GM23338 (cell line): Measurements from ENCODE around the gene POLR2H. TPM values are rescaled to one million over a fixed set of nuclear protein-coding genes. Genes with fewer than 3 reads are reported as not detected.

Experiments used
- ATAC-seq: fragments of 200-7000 bp; cut with Tn5 transposase; 3 replicates; pipeline ENCODE4 v1.9.1; 2020
- DNase-seq: peaks from one replicate; pipeline ENCODE4 v3.0.0-alpha.2; 2015; ENCODE audit warnings: low spot score
- H2AFZ ChIP-seq: fragments of 200-600 bp; sonication (generic); 2 replicates; pipeline ENCODE4 v1.8.0; 2016; ENCODE audit warnings: antibody characterized with exemption, mild to moderate bottlenecking, moderate library complexity
- H3F3A ChIP-seq: fragments of 200-600 bp; sonication (generic); replicated peaks from 2 replicates; pipeline ENCODE4 v1.8.0; 2017; ENCODE audit warnings: antibody characterized with exemption, mixed run types, low read depth
- H3K27ac ChIP-seq: fragments of 200-600 bp; sonication (generic); 2 replicates; pipeline ENCODE4 v1.6.1; 2016; ENCODE audit warnings: low read depth
- H3K27me3 ChIP-seq: fragments of 200-600 bp; sonication (generic); 2 replicates; pipeline ENCODE4 v1.8.0; 2016; ENCODE audit warnings: mild to moderate bottlenecking, mixed run types, moderate library complexity; ENCODE audit not compliant: insufficient read depth
- H3K36me3 ChIP-seq: fragments of 200-600 bp; sonication (generic); 2 replicates; pipeline ENCODE4 v1.8.0; 2016; ENCODE audit warnings: mild to moderate bottlenecking; ENCODE audit not compliant: insufficient read depth
- H3K4me1 ChIP-seq: fragments of 200-600 bp; sonication (generic); 2 replicates; pipeline ENCODE4 v1.8.0; 2016; ENCODE audit warnings: mild to moderate bottlenecking, moderate library complexity; ENCODE audit not compliant: insufficient read depth
- H3K4me2 ChIP-seq: fragments of 200-600 bp; sonication (generic); 2 replicates; pipeline ENCODE4 v1.7.1; 2017; ENCODE audit warnings: mixed run types
- H3K4me3 ChIP-seq: fragments of 200-600 bp; sonication (generic); 2 replicates; pipeline ENCODE4 v1.6.1; 2016; ENCODE audit warnings: mixed run types
- H3K79me2 ChIP-seq: fragments of 200-600 bp; sonication (generic); replicated peaks from 2 replicates; pipeline ENCODE4 v1.8.0; 2017; ENCODE audit warnings: mild to moderate bottlenecking; ENCODE audit not compliant: insufficient read depth
- H3K9me2 ChIP-seq: fragments of 200-600 bp; sonication (generic); 2 replicates; pipeline ENCODE4 v1.8.0; 2017; ENCODE audit not compliant: insufficient read depth
- H4K20me1 ChIP-seq: fragments of 200-600 bp; sonication (generic); replicated peaks from 2 replicates; pipeline ENCODE4 v1.8.0; 2017; ENCODE audit warnings: mild to moderate bottlenecking; ENCODE audit not compliant: insufficient read depth
- H3K27ac Mint-ChIP-seq: 2 replicates; pipeline ENCODE4 v1.8.0; 2020; ENCODE audit warnings: inconsistent platforms, mild to moderate bottlenecking, moderate library complexity, mixed read lengths
- H3K27me3 Mint-ChIP-seq: 3 replicates; pipeline ENCODE4 v1.8.0; 2022; ENCODE audit warnings: low read depth, mild to moderate bottlenecking, moderate library complexity, mixed read lengths, inconsistent platforms; ENCODE audit not compliant: insufficient read depth, poor library complexity
- H3K36me3 Mint-ChIP-seq: 3 replicates; pipeline ENCODE4 v1.8.0; 2021; ENCODE audit warnings: low read depth, mild to moderate bottlenecking, inconsistent platforms, moderate library complexity, mixed read lengths
- H3K4me1 Mint-ChIP-seq: 3 replicates; pipeline ENCODE4 v1.8.0; 2020; ENCODE audit warnings: mild to moderate bottlenecking, inconsistent platforms, mixed read lengths
- H3K4me3 Mint-ChIP-seq: 3 replicates; pipeline ENCODE4 v1.8.0; 2021; ENCODE audit warnings: moderate library complexity, mild to moderate bottlenecking, inconsistent platforms, mixed read lengths
- H3K9me3 Mint-ChIP-seq: 3 replicates; pipeline ENCODE4 v1.8.0; 2020; ENCODE audit warnings: moderate library complexity, mild to moderate bottlenecking, inconsistent platforms, mixed read lengths
- EZH2 ChIP-seq: fragments of 200-600 bp; sonication (generic); IDR thresholded peaks from one replicate; pipeline ENCODE4 v1.8.0; 2017; ENCODE audit warnings: antibody characterized with exemption, mild to moderate bottlenecking, low read depth; ENCODE audit not compliant: unreplicated experiment
- EZH2phosphoT487 ChIP-seq: fragments of 200-600 bp; sonication (generic); IDR thresholded peaks from one replicate; pipeline ENCODE4 v1.8.1; 2018; ENCODE audit warnings: antibody characterized with exemption; ENCODE audit not compliant: unreplicated experiment
- JUNB ChIP-seq: IDR thresholded peaks from one replicate; pipeline ENCODE4 v1.6.1; 2016; ENCODE audit warnings: antibody characterized with exemption; ENCODE audit not compliant: unreplicated experiment
- STAT1 ChIP-seq: IDR thresholded peaks from one replicate; pipeline ENCODE4 v1.6.1; 2016; ENCODE audit warnings: antibody characterized with exemption; ENCODE audit not compliant: unreplicated experiment
- ZNF114 ChIP-seq: fragments of 250-450 bp; sonication (Bioruptor Pico); IDR thresholded peaks from 2 replicates; pipeline ENCODE4 v1.5.0; 2020; ENCODE audit warnings: mild to moderate bottlenecking, moderate library complexity
- ZNF331 ChIP-seq: fragments of 250-450 bp; sonication (Bioruptor Pico); IDR thresholded peaks from 2 replicates; pipeline ENCODE4 v1.5.0; 2020; ENCODE audit warnings: low read depth, mild to moderate bottlenecking, moderate library complexity
- polyA plus RNA-seq: library from polyadenylated mRNA; unstranded; fragments of >200 nt; fragmentation: Nextera tagmentation; extraction: Ambion mirVana; gene quantifications from 2 replicates; pipeline ENCODE4 v1.2.1, GENCODE V29; 2016
- total RNA-seq: library from RNA; depleted of rRNA; stranded (reverse); fragments of >200 nt; shearing (Covaris generic); gene quantifications from 2 replicates; pipeline ENCODE4 v1.2.3, GENCODE V29; 2014
- TF ChIP-seq, protein P1 (sequence below), 2 experiments: fragments of 200-600 bp in 1 of 2; sonication (generic) in 1 of 2; conservative IDR thresholded peaks; 2 replicates each; pipeline versions ENCODE4 v1.5.1 to v1.6.1; 2016 to 2017; ENCODE audit warnings: antibody characterized with exemption in 2 of 2, low read depth in 2 of 2, mild to moderate bottlenecking in 2 of 2, moderate library complexity in 1 of 2
- TF ChIP-seq, protein P2 (sequence below): IDR thresholded peaks from one replicate; pipeline ENCODE4 v1.6.1; 2018; ENCODE audit warnings: antibody characterized with exemption; ENCODE audit not compliant: unreplicated experiment
- TF ChIP-seq, protein P3 (sequence below): fragments of 250-450 bp; sonication (Bioruptor Pico); IDR thresholded peaks from 2 replicates; pipeline ENCODE4 v1.5.0; 2020; ENCODE audit warnings: mild to moderate bottlenecking, moderate library complexity
- TF ChIP-seq, protein P4 (sequence below): IDR thresholded peaks from 2 replicates; pipeline ENCODE4 v1.6.1; 2016; ENCODE audit warnings: antibody characterized with exemption

Gene POLR2H
- total and polyA plus RNA-seq, 2 experiments from 2014 or later: 190 to 199 TPM

DNA sequence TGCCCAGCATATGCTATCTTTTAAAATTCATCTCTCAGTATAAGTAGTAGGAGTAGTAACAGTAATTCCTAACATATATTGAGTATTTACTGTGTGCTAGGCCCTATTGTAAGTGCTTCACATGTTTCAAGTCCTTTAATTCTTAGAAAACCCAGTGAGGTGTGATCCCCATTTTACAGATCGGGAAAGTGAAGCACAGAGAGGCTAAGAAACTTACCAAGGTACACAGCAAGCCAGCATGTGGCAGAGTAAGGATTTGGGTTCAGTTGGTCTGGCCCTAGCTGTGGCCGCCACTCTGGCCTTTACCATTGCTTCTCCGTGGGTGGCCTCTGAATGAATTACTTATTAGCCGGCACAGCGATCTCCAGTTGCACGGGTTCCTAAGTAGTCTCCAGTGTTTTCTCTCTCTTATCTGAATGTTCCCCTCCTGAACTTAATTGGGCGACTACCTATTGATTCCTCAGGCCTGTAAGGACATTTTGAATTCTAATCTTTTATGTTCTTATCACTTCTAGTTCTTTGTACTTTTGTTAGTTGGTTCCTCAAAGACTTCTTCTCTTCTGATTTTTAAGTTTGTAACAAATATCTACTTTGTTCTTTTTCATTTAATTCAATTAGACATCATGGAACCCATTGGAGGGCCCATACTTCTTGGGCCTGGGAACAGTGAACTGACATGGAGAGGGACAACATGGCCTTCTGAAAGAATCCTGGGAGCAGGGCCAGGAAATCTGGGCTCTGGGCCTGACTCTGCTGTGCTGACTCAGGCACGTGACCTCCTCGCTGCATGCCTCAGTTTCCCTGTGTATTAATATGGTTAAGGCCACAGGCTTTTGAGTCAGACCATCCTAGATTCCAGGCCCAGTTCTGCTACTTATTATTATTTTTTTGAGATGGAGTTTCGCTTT, 11.7 kb upstream of the POLR2H start:
- H3K4me3 ChIP-seq: no peak overlapping the region
- no peaks in the 10 kb centered on the region for H3F3A ChIP-seq
- no peaks in the 10 kb centered on the region for H3K9me3 Mint-ChIP-seq
- ATAC-seq (no peak), DNase-seq (no peak)
- H3K36me3 ChIP-seq: no peaks in the 10 kb centered on the region
- no peak overlapping the region for H2AFZ ChIP-seq
- no peak overlapping the region for H3K27ac Mint-ChIP-seq
- no peaks in the 10 kb centered on the region for H3K27me3 ChIP-seq
- H3K4me3 Mint-ChIP-seq: no peak overlapping the region
- no peaks in the 10 kb centered on the region for H3K9me2 ChIP-seq
- no peak overlapping the region for H3K4me2 ChIP-seq
- H3K79me2 ChIP-seq: no peaks in the 10 kb centered on the region
- H3K27me3 Mint-ChIP-seq: peaks cover 8% of the 10 kb centered on the region
- TF ChIP-seq, protein P1, sequence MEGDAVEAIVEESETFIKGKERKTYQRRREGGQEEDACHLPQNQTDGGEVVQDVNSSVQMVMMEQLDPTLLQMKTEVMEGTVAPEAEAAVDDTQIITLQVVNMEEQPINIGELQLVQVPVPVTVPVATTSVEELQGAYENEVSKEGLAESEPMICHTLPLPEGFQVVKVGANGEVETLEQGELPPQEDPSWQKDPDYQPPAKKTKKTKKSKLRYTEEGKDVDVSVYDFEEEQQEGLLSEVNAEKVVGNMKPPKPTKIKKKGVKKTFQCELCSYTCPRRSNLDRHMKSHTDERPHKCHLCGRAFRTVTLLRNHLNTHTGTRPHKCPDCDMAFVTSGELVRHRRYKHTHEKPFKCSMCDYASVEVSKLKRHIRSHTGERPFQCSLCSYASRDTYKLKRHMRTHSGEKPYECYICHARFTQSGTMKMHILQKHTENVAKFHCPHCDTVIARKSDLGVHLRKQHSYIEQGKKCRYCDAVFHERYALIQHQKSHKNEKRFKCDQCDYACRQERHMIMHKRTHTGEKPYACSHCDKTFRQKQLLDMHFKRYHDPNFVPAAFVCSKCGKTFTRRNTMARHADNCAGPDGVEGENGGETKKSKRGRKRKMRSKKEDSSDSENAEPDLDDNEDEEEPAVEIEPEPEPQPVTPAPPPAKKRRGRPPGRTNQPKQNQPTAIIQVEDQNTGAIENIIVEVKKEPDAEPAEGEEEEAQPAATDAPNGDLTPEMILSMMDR (conservative IDR thresholded peaks at IDR 0.05; ENCODE audit: low read depth in 2 of 2): no peak
- TF ChIP-seq JUNB (no peak), EZH2phosphoT487 (no peak), ZNF114 (CRISPR knock-in tag) (no peak), STAT1 (no peak), ZNF331 (no peak), EZH2 (no peak)
- TF ChIP-seq, protein P2, sequence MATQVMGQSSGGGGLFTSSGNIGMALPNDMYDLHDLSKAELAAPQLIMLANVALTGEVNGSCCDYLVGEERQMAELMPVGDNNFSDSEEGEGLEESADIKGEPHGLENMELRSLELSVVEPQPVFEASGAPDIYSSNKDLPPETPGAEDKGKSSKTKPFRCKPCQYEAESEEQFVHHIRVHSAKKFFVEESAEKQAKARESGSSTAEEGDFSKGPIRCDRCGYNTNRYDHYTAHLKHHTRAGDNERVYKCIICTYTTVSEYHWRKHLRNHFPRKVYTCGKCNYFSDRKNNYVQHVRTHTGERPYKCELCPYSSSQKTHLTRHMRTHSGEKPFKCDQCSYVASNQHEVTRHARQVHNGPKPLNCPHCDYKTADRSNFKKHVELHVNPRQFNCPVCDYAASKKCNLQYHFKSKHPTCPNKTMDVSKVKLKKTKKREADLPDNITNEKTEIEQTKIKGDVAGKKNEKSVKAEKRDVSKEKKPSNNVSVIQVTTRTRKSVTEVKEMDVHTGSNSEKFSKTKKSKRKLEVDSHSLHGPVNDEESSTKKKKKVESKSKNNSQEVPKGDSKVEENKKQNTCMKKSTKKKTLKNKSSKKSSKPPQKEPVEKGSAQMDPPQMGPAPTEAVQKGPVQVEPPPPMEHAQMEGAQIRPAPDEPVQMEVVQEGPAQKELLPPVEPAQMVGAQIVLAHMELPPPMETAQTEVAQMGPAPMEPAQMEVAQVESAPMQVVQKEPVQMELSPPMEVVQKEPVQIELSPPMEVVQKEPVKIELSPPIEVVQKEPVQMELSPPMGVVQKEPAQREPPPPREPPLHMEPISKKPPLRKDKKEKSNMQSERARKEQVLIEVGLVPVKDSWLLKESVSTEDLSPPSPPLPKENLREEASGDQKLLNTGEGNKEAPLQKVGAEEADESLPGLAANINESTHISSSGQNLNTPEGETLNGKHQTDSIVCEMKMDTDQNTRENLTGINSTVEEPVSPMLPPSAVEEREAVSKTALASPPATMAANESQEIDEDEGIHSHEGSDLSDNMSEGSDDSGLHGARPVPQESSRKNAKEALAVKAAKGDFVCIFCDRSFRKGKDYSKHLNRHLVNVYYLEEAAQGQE: no peak
- TF ChIP-seq, protein P3, sequence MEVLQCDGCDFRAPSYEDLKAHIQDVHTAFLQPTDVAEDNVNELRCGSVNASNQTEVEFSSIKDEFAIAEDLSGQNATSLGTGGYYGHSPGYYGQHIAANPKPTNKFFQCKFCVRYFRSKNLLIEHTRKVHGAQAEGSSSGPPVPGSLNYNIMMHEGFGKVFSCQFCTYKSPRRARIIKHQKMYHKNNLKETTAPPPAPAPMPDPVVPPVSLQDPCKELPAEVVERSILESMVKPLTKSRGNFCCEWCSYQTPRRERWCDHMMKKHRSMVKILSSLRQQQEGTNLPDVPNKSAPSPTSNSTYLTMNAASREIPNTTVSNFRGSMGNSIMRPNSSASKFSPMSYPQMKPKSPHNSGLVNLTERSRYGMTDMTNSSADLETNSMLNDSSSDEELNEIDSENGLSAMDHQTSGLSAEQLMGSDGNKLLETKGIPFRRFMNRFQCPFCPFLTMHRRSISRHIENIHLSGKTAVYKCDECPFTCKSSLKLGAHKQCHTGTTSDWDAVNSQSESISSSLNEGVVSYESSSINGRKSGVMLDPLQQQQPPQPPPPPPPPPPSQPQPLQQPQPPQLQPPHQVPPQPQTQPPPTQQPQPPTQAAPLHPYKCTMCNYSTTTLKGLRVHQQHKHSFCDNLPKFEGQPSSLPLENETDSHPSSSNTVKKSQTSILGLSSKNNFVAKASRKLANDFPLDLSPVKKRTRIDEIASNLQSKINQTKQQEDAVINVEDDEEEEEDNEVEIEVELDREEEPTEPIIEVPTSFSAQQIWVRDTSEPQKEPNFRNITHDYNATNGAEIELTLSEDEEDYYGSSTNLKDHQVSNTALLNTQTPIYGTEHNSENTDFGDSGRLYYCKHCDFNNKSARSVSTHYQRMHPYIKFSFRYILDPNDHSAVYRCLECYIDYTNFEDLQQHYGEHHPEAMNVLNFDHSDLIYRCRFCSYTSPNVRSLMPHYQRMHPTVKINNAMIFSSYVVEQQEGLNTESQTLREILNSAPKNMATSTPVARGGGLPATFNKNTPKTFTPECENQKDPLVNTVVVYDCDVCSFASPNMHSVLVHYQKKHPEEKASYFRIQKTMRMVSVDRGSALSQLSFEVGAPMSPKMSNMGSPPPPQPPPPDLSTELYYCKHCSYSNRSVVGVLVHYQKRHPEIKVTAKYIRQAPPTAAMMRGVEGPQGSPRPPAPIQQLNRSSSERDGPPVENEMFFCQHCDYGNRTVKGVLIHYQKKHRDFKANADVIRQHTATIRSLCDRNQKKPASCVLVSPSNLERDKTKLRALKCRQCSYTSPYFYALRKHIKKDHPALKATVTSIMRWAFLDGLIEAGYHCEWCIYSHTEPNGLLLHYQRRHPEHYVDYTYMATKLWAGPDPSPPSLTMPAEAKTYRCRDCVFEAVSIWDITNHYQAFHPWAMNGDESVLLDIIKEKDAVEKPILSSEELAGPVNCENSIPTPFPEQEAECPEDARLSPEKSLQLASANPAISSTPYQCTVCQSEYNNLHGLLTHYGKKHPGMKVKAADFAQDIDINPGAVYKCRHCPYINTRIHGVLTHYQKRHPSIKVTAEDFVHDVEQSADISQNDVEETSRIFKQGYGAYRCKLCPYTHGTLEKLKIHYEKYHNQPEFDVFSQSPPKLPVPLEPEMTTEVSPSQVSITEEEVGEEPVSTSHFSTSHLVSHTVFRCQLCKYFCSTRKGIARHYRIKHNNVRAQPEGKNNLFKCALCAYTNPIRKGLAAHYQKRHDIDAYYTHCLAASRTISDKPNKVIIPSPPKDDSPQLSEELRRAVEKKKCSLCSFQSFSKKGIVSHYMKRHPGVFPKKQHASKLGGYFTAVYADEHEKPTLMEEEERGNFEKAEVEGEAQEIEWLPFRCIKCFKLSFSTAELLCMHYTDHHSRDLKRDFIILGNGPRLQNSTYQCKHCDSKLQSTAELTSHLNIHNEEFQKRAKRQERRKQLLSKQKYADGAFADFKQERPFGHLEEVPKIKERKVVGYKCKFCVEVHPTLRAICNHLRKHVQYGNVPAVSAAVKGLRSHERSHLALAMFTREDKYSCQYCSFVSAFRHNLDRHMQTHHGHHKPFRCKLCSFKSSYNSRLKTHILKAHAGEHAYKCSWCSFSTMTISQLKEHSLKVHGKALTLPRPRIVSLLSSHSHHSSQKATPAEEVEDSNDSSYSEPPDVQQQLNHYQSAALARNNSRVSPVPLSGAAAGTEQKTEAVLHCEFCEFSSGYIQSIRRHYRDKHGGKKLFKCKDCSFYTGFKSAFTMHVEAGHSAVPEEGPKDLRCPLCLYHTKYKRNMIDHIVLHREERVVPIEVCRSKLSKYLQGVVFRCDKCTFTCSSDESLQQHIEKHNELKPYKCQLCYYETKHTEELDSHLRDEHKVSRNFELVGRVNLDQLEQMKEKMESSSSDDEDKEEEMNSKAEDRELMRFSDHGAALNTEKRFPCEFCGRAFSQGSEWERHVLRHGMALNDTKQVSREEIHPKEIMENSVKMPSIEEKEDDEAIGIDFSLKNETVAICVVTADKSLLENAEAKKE (CRISPR knock-in tag): no peak
- TF ChIP-seq, protein P4, sequence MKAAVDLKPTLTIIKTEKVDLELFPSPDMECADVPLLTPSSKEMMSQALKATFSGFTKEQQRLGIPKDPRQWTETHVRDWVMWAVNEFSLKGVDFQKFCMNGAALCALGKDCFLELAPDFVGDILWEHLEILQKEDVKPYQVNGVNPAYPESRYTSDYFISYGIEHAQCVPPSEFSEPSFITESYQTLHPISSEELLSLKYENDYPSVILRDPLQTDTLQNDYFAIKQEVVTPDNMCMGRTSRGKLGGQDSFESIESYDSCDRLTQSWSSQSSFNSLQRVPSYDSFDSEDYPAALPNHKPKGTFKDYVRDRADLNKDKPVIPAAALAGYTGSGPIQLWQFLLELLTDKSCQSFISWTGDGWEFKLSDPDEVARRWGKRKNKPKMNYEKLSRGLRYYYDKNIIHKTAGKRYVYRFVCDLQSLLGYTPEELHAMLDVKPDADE: no peak
- peaks cover 21% of the 10 kb centered on the region for H3K36me3 Mint-ChIP-seq
- peaks cover 7% of the 10 kb centered on the region; the same call in 1 of the 2 replicates for H4K20me1 ChIP-seq
- H3K4me1 Mint-ChIP-seq: peaks cover 17% of the 10 kb centered on the region
- H3K27ac ChIP-seq: no peak overlapping the region
- peaks cover 9% of the 10 kb centered on the region; the same call in 1 of the 2 replicates for H3K4me1 ChIP-seq
